GM23248 (cell line): ENCODE results near the gene MSL1.

Experiments used
- EZH2 ChIP-seq: fragments of 200-600 bp; sonication (generic); IDR thresholded peaks from 2 replicates; pipeline ENCODE4 v1.6.1; 2018; ENCODE audit warnings: antibody characterized with exemption, mild to moderate bottlenecking; ENCODE audit not compliant: insufficient read depth, poor library complexity, severe bottlenecking
- EZH2phosphoT487 ChIP-seq: fragments of 200-600 bp; sonication (generic); IDR thresholded peaks from 2 replicates; pipeline ENCODE4 v1.6.1; 2018; ENCODE audit warnings: antibody characterized with exemption, moderate library complexity, mild to moderate bottlenecking, low read depth; ENCODE audit not compliant: insufficient read depth

DNA sequence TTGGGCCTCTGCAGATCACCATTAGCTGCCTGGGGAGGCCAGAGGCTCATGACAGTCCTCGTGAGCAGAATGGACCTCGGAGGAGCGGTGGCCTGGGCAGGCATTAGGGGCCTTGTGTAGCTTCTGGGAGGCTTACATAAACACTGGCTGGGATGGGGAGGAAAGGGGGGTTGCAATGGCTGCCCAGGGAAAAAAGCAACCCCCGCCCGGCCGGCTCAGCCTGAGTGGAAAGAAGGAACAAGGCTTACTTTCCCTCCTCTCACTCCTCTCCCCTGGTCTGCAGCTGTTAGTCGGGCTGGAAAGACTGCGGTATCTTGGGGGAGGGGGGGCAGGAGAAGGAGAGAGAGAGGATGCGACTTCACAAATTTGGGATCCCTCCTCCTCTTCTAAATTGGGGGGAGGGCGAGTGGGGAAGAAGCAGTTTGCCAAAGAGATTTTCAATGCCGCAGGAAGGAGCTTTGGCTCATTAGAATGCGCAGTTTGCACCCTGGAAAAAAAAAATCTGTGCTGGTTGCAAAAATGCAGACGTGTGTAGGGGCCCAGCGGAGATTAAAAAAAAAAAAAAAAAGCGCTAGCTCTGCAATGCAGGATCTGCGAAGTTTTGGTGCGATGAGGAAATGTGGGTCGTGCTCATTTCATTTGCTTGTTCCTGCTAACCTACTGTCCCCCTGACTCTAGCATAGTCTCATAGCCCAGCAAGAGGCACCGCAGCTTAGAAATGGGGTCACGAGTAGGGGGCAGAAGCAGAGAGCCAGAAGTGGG lies 14.8 kb upstream of the MSL1 start:
- TF ChIP-seq EZH2phosphoT487 = no peak
- no peak for TF ChIP-seq EZH2
